Tracheal epithelial cell (primary cell): Measurements from ENCODE around the gene KCNIP4. TPM values are rescaled to one million over a fixed set of nuclear protein-coding genes. Genes with fewer than 3 reads are reported as not detected.

ENCODE experiments used
- total RNA-seq: library from RNA; depleted of rRNA; stranded (reverse); fragments of >200 nt; gene quantifications from 2 replicates; pipeline ENCODE4 v1.2.1, GENCODE V29; 2014

Gene KCNIP4
- 0.48 and 1.1 TPM in 2 replicates for total RNA-seq

GRCh38 chr4:21948347-21949072 is at the start of gene KCNIP4:
TSS of gene KCNIP4 (minus strand) at chr4:21948772.

GRCh38 chr4:20700007-20700761 is 1248.4 kb downstream of the KCNIP4 start, which contains the start of gene PACRGL:
TSS of gene PACRGL (plus strand) at chr4:20700458. CDS start at chr4:20704482, 4,024 bp downstream.

